ENCODE measurements around the gene NEDD4L.

- TF ChIP-seq POLR2AphosphoS2 (IDR thresholded peaks at IDR 0.05; ENCODE audit: low read depth, low read length), result no peak
- TF ChIP-seq CTCF (IDR thresholded peaks at IDR 0.05 in 2 of 3, conservative IDR thresholded peaks at IDR 0.05 in 1 of 3; ENCODE audit: control insufficient read depth in 2 of 3, extremely low read depth in 1 of 3, insufficient read depth in 1 of 3, low read depth in 3 of 3, low read length in 3 of 3), result no peak
- no peak for TF ChIP-seq CHD1 (IDR thresholded peaks at IDR 0.05; ENCODE audit: low read depth, low read length)
- no peak for TF ChIP-seq HDGF (IDR thresholded peaks at IDR 0.05)
- no peak for TF ChIP-seq WRNIP1 (IDR thresholded peaks at IDR 0.05; ENCODE audit: borderline replicate concordance, low read depth, low read length)
- TF ChIP-seq ZNF217 (IDR thresholded peaks at IDR 0.05), result no peak
- no peak for TF ChIP-seq FOXK2 (IDR thresholded peaks at IDR 0.05)
- no peak for TF ChIP-seq USF2 (IDR thresholded peaks at IDR 0.05; ENCODE audit: borderline replicate concordance, low read depth, low read length)
- TF ChIP-seq CREB1 (IDR thresholded peaks at IDR 0.05; ENCODE audit: low read depth), result no peak
- no peak for TF ChIP-seq MAX (IDR thresholded peaks at IDR 0.05; ENCODE audit: low read depth, low read length)
- TF ChIP-seq HCFC1 (IDR thresholded peaks at IDR 0.05; ENCODE audit: low read length), result no peak
- no peak for TF ChIP-seq CEBPZ (IDR thresholded peaks at IDR 0.05; ENCODE audit: low read depth, low read length)
Measured at GRCh38 chr18:58392324-58393000, 348.4 kb downstream of the NEDD4L start.
